ENCODE measurements around the gene PITPNC1.

PITPNC1 gene

GRCh38 chr17:67566656-67567055, 189.6 kb downstream of the PITPNC1 start:
- no peak for DNase-seq

GRCh38 chr17:67569015-67569451, 192.0 kb downstream of the PITPNC1 start:
- Histone ChIP-seq H3K9me3 (no peaks in the 10 kb centered on the region), H3K27me3 (no peaks in the 10 kb centered on the region), H3K4me1 (no peaks in the 10 kb centered on the region), H3K4me3 (no peak overlapping the region), H3K36me3 (no peaks in the 10 kb centered on the region), H3K27ac (no peak overlapping the region)
- no peak for TF ChIP-seq CTCF (IDR thresholded peaks at IDR 0.05)
- intact Hi-C loops (cut with DNase I; ENCODE audit: low total_unique reads), result no loop called here
- no peak for DNase-seq

More at GRCh38 chr17:67566656-67567055, 189.6 kb downstream of the PITPNC1 start:
- Histone ChIP-seq H3K27ac (no peak overlapping the region), H3K4me3 (no peak overlapping the region), H3K4me1 (no peaks in the 10 kb centered on the region), H3K9me3 (no peaks in the 10 kb centered on the region), H3K27me3 (no peaks in the 10 kb centered on the region), H3K36me3 (no peaks in the 10 kb centered on the region)
- no peak for TF ChIP-seq CTCF (IDR thresholded peaks at IDR 0.05)
- intact Hi-C loops (cut with DNase I; ENCODE audit: low total_unique reads), result no loop called here

- intact Hi-C loops (cut with DNase I; ENCODE audit: low total_unique reads), result no loop called here
- H3K36me3 ChIP-seq, result no peaks in the 10 kb centered on the region
- H3K4me3 ChIP-seq, result no peak overlapping the region
- TF ChIP-seq CTCF (IDR thresholded peaks at IDR 0.05), result no peak
- H3K27me3 ChIP-seq, result no peaks in the 10 kb centered on the region
- no peak overlapping the region for H3K27ac ChIP-seq
- no peaks in the 10 kb centered on the region for H3K9me3 ChIP-seq
- no peak for DNase-seq
- no peaks in the 10 kb centered on the region for H3K4me1 ChIP-seq
Measured at GRCh38 chr17:67569873-67570272, 192.8 kb downstream of the PITPNC1 start.

GRCh38 chr17:67570797-67571196, 193.7 kb downstream of the PITPNC1 start:
- no peaks in the 10 kb centered on the region for H3K27me3 ChIP-seq
- no peaks in the 10 kb centered on the region for H3K36me3 ChIP-seq
- H3K9me3 ChIP-seq, result no peaks in the 10 kb centered on the region
- no peaks in the 10 kb centered on the region for H3K4me1 ChIP-seq
- DNase-seq, result no peak
- H3K4me3 ChIP-seq, result no peak overlapping the region
- intact Hi-C loops (cut with DNase I; ENCODE audit: low total_unique reads), result no loop called here
- no peak overlapping the region for H3K27ac ChIP-seq
- no peak for TF ChIP-seq CTCF (IDR thresholded peaks at IDR 0.05)

- no peaks in the 10 kb centered on the region for H3K36me3 ChIP-seq
- intact Hi-C loops (cut with DNase I; ENCODE audit: low total_unique reads), result no loop called here
- no peak for DNase-seq
- no peaks in the 10 kb centered on the region for H3K4me1 ChIP-seq
- no peak overlapping the region for H3K27ac ChIP-seq
- TF ChIP-seq CTCF (IDR thresholded peaks at IDR 0.05), result no peak
- no peaks in the 10 kb centered on the region for H3K9me3 ChIP-seq
- H3K4me3 ChIP-seq, result no peak overlapping the region
- H3K27me3 ChIP-seq, result no peaks in the 10 kb centered on the region
Measured at GRCh38 chr17:67571478-67571877, 194.4 kb downstream of the PITPNC1 start.
